ENCODE data around the gene PPP2R3B. TPM values are rescaled to one million over a fixed set of nuclear protein-coding genes. Genes with fewer than 3 reads are reported as not detected.
"Not testable (repeated sequence)": the region's sequence is repeated elsewhere in the genome, so short reads cannot be mapped to it uniquely, and the experiment has no call there.

Gene PPP2R3B
- total and polyA plus RNA-seq, 5 experiments from 2014 or later = 7.4 to 56.4 (median 12.9) TPM

DNA sequence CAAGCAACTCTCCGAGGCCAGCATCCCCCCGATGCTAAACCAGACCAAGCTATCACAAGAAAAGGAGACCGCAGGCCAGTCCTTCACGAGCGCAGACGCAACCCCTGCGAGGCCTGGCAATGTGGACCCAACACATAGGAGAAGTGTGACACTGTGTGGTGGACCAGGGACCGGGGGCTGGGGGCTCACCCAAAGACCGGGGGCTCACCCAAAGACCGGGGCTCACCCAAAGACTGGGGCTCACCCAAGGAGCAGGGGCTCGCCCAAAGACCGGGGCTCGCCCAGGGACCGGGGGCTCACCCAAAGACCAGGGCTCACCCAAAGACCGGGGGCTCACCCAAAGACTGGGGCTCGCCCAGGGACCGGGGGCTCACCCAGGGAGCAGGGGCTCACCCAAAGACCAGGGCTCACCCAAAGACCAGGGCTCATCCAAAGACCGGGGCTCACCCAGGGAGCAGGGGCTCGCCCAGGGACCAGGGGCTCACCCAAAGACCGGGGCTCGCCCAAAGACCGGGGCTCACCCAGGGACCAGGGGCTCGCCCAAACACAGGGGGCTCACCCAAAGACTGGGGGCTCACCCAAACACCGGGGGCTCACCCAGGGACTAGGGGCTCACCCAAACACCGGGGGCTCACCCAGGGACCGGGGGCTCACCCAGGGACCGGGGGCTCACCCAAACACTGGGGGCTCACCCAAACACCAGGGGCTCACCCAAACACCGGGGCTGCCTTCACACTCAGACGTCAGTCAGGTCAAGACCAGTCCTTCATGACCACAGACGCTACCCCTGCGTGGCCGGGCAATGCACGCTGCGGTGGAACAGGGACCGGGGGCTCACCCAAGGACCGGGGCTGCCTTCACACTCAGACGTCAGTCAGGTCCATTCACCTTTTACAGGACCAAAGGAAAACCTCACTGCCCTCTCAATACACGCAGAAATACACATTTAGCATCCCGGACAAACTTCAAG is 32.9 kb downstream of the PPP2R3B start:
- Mint-ChIP-seq H3K9me3 (peaks cover 0 to 12% (median 7%) of the 10 kb centered on the region in 9 donors), H3K27ac (peak overlapping the region in 3 of 10 donors; percentile 18 to 78 (median 65)), H3K4me3 (no peak overlapping the region), H3K4me1 (peaks cover 17 to 34% (median 26%) of the 10 kb centered on the region in 4 donors), H3K27me3 (no peaks in the 10 kb centered on the region), H3K36me3 (peaks cover 10 to 30% (median 27%) of the 10 kb centered on the region in 3 donors)
- ATAC-seq = no peak
- DNase-seq = no peak
- POLR2A ChIA-PET = no interaction called here

DNA sequence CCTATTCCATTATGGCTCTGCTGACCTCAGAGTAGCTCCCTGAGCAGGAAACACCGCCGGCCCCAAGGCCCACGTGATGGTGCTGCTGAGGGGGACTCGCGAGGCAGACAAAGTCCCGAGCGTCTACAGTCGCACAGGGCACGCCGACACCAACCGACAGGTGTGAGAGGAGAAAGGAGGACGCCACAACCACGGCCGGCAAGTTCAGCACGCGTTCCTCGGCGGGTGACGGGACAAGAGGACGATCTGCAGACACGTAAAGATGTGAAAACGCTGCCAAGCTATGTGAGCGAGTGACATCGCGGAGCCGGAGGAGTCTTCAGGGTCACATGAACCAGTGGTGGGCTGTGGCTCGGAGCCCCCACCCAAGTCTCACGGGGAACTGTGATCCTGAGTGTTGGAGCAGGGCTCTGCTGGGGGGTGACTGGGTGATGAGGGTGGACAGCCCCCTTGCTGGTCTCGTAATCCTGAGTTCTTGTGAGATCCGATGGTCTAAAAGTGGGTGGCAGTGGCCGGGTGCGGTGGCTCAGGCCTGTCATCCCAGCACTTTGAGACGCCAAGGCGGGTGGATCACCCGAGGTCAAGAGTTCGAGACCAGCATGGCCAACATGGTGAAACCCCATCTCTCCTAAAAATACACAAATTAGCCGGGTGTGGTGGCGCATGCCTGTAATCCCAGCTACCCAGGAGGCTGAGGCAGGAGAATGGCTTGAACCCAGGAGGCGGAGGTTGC is 34.0 kb downstream of the PPP2R3B start:
- peaks cover 8 to 29% (median 24%) of the 10 kb centered on the region in 3 donors for H3K36me3 Mint-ChIP-seq
- ATAC-seq (no peak), DNase-seq (no peak)
- peaks cover 14 to 30% (median 27%) of the 10 kb centered on the region in 4 donors for H3K4me1 Mint-ChIP-seq
- H3K27me3 Mint-ChIP-seq = no peaks in the 10 kb centered on the region
- POLR2A ChIA-PET = no interaction called here
- peaks cover 0 to 8% (median 5%) of the 10 kb centered on the region in 9 donors for H3K9me3 Mint-ChIP-seq
- H3K27ac Mint-ChIP-seq = peak overlapping the region in 2 of 10 donors; percentile 43 to 48
- H3K4me3 Mint-ChIP-seq = peak overlapping the region in 1 of 10 donors; percentile 49

DNA sequence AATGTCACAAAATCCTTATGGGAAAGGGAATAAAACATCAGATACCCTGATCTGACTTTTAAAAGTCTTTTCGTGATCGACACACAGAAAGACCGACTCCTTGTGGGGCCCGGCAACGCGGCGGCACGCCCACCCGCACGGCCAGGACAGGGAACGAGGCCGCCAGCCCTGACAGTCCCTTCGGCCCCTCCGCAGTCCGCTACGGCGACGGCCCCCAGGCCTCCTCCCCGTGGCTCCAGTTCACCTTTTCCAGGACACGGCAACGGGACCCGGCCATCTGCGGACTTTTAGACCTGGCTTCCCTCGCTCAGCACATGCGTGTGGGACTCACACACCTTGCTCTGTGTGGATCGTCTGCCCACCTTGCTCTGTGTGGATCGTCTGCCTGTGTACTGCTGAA is 34.5 kb downstream of the PPP2R3B start:
- peak overlapping the region in 2 of 10 donors; percentile 37 to 48 for H3K27ac Mint-ChIP-seq
- DNase-seq (no peak), ATAC-seq (no peak)
- peaks cover 8 to 25% (median 21%) of the 10 kb centered on the region in 4 donors for H3K4me1 Mint-ChIP-seq
- POLR2A ChIA-PET = no interaction called here
- no peaks in the 10 kb centered on the region for H3K27me3 Mint-ChIP-seq
- peaks cover 3 to 27% (median 20%) of the 10 kb centered on the region in 3 donors for H3K36me3 Mint-ChIP-seq
- H3K4me3 Mint-ChIP-seq = no peak overlapping the region
- peaks cover 0 to 4% (median 0%) of the 10 kb centered on the region in 9 donors for H3K9me3 Mint-ChIP-seq

DNA sequence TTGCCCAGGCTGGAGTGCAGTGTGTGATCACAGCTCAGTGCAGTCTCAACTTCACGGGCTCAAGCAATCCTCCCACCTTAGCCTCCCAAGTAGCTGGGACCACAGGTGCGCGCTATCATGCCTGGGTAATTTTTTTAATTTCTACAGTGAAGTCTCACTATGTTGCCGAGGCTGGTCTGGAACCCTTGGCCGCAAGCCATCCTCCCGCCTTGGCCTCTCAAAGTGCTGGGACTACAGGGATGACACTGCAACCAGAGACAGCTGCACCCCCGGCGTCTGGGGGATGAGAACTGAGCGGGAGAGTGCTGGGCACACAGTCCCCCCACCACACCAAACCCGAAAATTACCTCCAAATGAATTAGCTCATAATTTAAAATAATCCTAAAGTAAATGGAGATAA is 35.0 kb downstream of the PPP2R3B start:
- POLR2A ChIA-PET = no interaction called here
- no peak for DNase-seq
- peak overlapping the region in 1 of 10 donors; percentile 37 for H3K27ac Mint-ChIP-seq
- no peak overlapping the region for H3K4me3 Mint-ChIP-seq
- H3K9me3 Mint-ChIP-seq = peaks cover 0 to 2% (median 0%) of the 10 kb centered on the region in 9 donors
- H3K36me3 Mint-ChIP-seq = peaks cover 0 to 30% (median 18%) of the 10 kb centered on the region in 3 donors
- ATAC-seq = no peak
- H3K4me1 Mint-ChIP-seq = peaks cover 4 to 20% (median 17%) of the 10 kb centered on the region in 4 donors
- no peaks in the 10 kb centered on the region for H3K27me3 Mint-ChIP-seq

DNA sequence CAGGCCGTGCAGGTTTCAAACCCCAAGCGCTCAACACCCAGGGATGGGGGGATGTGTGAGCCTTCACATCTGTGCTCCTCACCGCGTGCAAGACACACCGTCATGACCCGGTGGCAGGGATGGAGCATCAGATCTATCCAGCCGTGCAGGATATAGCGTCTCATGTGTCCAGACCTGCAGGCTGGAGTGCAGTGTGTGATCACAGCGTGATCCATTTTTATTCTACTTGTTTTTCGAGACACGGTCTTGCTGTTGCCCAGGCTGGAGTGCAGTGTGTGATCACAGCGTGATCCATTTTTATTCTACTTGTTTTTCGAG is 35.4 kb downstream of the PPP2R3B start:
- H3K27ac Mint-ChIP-seq, DNase-seq, ATAC-seq, H3K9me3 Mint-ChIP-seq, H3K4me3 Mint-ChIP-seq, POLR2A ChIA-PET, H3K27me3 Mint-ChIP-seq: not testable (repeated sequence)
- peaks cover 0 to 18% (median 13%) of the 10 kb centered on the region in 4 donors for H3K4me1 Mint-ChIP-seq
- H3K36me3 Mint-ChIP-seq = peaks cover 0 to 31% (median 18%) of the 10 kb centered on the region in 3 donors

DNA sequence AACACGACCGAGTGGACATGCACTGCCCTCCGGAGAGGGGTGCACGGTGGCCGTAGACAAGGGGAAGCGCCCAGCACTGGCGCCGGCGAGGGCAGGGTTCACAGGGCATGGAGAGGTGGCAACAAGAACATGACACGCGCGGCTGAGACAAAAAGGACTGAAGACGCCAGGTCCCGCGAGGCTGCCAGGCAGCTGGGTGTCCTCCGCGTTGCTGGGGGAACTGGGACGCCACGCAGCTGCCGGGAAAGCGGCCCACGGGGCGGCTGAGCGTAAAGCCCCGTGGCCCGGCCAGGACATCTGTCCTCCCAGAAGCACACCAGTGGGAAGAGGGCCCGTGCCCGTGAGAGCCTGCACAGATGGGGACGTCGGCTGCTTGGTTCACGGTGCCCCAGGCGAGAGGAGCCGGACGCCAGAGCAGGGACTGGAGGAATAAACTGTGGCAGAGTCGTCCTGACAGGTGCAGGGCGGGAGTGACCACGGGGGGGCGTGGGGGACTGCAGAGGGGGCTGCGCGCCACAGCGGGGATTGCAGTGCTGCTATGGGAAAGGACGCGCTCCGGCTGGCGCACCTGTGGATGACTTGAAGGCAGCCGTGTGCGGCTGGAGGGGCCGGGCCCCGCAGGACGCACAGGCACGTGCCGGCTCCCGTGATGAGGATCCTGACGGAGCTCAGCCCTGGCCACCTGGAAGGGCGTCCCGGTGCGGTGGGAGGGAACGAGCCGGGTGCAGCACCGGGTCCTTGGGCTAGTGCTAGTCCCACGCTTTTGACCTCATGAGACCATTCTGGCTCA is 36.0 kb downstream of the PPP2R3B start:
- DNase-seq (no peak), ATAC-seq (no peak)
- Mint-ChIP-seq H3K9me3 (peaks cover 0 to 2% (median 0%) of the 10 kb centered on the region in 9 donors), H3K27ac (peak overlapping the region in 1 of 10 donors; percentile 86), H3K4me1 (peaks cover 0 to 18% (median 10%) of the 10 kb centered on the region in 4 donors), H3K4me3 (no peak overlapping the region), H3K27me3 (no peaks in the 10 kb centered on the region), H3K36me3 (peaks cover 0 to 28% (median 17%) of the 10 kb centered on the region in 3 donors)
- POLR2A ChIA-PET = no interaction called here

DNA sequence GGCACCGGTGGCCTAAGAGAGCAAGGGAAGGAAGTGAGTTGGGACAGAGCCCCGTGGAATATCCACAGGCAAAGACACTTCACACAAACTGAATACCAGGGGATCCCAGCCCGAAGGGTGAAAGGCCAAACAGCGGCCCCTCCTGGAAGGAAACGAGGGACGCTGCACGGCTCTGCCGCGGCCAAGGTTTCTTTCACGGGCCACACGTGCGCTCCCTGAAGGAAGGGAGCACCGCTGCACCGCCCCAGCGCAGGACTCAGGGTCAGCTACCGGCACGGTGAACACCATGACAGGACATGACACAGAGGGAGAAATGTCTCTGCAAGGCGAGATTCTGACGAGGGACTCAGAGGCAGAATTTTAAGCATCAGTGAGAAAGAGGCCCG is 36.6 kb downstream of the PPP2R3B start:
- Mint-ChIP-seq H3K36me3 (peaks cover 0 to 26% (median 12%) of the 10 kb centered on the region in 3 donors), H3K4me1 (peaks cover 0 to 15% (median 6%) of the 10 kb centered on the region in 4 donors), H3K4me3 (no peak overlapping the region), H3K9me3 (peaks cover 0 to 2% (median 0%) of the 10 kb centered on the region in 9 donors), H3K27me3 (no peaks in the 10 kb centered on the region), H3K27ac (peak overlapping the region in 1 of 10 donors; percentile 86)
- POLR2A ChIA-PET = no interaction called here
- ATAC-seq (no peak), DNase-seq (no peak)

DNA sequence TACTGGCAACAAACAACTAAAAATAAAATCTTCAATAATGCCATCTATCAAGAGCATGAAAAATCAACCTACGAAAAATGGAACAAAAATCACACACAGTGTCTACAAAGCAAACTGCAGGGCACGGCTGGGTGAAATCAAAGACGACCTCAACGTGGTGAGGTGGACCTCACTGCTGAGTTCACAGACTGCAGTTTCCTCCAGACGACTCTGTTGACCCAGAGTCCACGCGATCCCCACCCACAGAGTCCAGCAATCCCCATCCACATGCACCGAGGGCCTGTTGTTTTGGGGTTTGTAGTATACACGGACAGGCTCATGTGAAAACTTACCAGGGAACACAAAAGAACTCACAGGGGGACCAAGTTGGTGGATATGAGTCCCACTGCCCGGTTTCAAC is 37.0 kb downstream of the PPP2R3B start:
- Mint-ChIP-seq H3K36me3 (peaks cover 0 to 30% (median 10%) of the 10 kb centered on the region in 3 donors), H3K27ac (peak overlapping the region in 1 of 10 donors; percentile 86), H3K4me1 (peaks cover 0 to 13% (median 3%) of the 10 kb centered on the region in 4 donors), H3K27me3 (no peaks in the 10 kb centered on the region), H3K4me3 (no peak overlapping the region), H3K9me3 (peaks cover 0 to 2% (median 0%) of the 10 kb centered on the region in 9 donors)
- DNase-seq (no peak), ATAC-seq (no peak)
- POLR2A ChIA-PET = no interaction called here

DNA sequence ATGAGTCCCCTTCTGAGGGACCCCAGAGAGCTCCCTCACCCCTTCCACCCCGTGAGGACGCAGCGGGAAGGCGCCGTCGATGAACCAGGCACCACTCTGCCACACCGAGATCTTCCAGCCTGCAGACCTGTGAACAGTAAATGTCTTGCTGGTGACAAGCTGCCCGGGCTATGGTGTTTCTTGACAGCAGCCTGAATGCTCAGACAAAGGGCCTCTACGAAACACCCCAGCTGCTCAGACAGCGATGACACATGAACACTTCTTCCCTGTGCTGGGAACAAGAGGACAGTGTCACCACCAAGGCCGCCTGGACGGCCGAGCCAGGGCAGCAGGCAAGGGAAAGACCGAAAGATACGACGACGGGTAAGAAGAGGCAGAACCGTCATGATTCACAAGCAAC is 37.5 kb downstream of the PPP2R3B start:
- POLR2A ChIA-PET = no interaction called here
- no peak for ATAC-seq
- Mint-ChIP-seq H3K27me3 (no peaks in the 10 kb centered on the region), H3K4me1 (peaks cover 0 to 13% (median 2%) of the 10 kb centered on the region in 4 donors), H3K4me3 (no peak overlapping the region), H3K36me3 (peaks cover 0 to 30% (median 8%) of the 10 kb centered on the region in 3 donors), H3K27ac (peak overlapping the region in 2 of 10 donors; percentile 13 to 15), H3K9me3 (peaks cover 0 to 2% (median 0%) of the 10 kb centered on the region in 9 donors)
- no peak for DNase-seq

DNA sequence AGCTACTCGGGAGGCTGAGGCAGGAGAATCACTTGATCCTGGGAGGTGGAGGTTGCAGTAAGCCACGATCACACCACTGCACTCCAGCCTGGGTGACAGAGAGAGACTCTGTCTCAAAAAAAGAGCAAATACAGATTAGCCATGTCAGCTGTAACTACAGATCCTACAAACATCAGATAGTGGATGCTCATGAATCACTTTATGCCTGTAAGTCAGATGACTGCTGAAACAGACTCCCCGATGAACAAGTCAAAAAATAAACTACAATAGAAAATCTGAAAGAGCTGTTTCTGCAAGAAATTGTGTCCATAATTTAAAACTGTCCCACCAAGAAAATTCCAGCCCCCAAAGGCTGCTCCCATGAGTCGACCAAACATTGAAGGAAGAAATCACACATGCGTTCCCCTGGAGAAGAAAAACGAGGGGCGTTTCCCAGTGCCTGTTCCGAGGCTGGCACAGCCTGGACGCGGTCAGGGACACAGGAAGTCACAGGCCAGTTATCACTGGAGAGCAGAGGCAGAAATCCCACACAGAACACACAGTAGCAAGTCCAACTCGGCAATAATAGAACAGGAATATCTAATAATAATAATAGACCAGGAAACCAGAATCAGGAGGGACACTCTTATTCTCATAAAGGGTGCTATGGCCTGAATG is 38.1 kb downstream of the PPP2R3B start:
- Mint-ChIP-seq H3K27me3 (no peaks in the 10 kb centered on the region), H3K9me3 (peaks cover 0 to 2% (median 0%) of the 10 kb centered on the region in 9 donors), H3K4me1 (peaks cover 0 to 13% (median 2%) of the 10 kb centered on the region in 4 donors), H3K4me3 (no peak overlapping the region), H3K27ac (peak overlapping the region in 1 of 10 donors; percentile 13), H3K36me3 (peaks cover 0 to 30% (median 8%) of the 10 kb centered on the region in 3 donors)
- ATAC-seq (no peak), DNase-seq (no peak)
- POLR2A ChIA-PET = no interaction called here

DNA sequence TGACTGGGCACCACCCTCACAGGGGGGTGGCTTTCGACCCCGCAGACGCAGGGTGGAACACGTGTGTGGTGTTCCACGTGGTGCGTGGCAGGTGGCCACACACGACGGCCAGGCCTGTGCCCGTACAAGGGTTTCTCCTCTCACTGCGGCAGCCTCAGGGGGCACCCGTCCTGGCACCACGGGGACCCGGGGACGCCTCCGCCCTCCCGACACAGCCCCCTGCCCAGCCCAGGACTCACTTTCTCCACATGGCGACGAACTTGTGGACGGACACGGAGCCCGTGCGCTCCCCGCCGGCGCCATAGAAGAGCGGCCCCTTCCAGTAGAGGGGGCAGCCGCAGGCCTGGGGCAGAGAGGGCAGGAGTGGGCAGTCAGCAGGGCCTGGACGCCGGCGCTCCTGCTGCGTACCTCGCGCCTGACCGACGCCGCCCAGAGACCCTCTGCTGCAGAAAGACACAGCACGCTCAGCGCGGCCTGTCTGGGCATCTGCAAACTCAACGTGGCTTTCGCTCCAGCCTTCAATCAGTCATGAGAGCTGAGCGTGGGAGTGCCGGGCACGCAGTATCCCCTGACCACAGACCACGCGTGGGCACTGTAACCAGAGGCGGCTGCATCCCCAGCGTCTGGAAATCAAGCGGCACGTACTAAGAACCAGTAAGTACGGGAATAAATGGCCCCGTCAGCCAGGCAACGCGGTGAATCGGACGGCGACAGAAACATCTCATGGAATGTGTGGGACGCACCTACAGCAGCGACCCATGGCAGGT is 39.2 kb downstream of the PPP2R3B start:
- ATAC-seq (no peak), DNase-seq (no peak)
- Mint-ChIP-seq H3K4me3 (no peak overlapping the region), H3K27ac (no peak overlapping the region), H3K27me3 (no peaks in the 10 kb centered on the region), H3K36me3 (peaks cover 0 to 30% (median 3%) of the 10 kb centered on the region in 3 donors), H3K4me1 (peaks cover 0 to 13% (median 1%) of the 10 kb centered on the region in 4 donors), H3K9me3 (peaks cover 0 to 1% (median 0%) of the 10 kb centered on the region in 9 donors)
- POLR2A ChIA-PET = no interaction called here
